Subcutaneous adipose tissue (tissue), 4 donors: Measurements from ENCODE around the gene CTSW. TPM values are rescaled to one million over a fixed set of nuclear protein-coding genes. Genes with fewer than 3 reads are reported as not detected.

Experiments used
- CTCF ChIP-seq: fragments of 450-650 bp; IDR thresholded peaks from one replicate; pipeline ENCODE4 v1.5.1; 2016; ENCODE audit warnings: low read depth, mild to moderate bottlenecking, control low read depth, antibody characterized with exemption, moderate library complexity
- total RNA-seq, 4 donors: library from RNA; depleted of rRNA; stranded (reverse); fragments of >200 nt; gene quantifications; one replicate each; pipeline ENCODE4 v1.1.0, GENCODE V29; 2016

The CTSW gene
- total RNA-seq, 4 donors from 2014 or later, result 1.7 to 5.7 (median 2.9) TPM; not detected in 1

- no peak for TF ChIP-seq CTCF
These were observed 42.9 kb downstream of the CTSW start for GRCh38 chr11:65922565-65922964.

GRCh38 chr11:65925397-65925796 is 45.8 kb downstream of the CTSW start:
- no peak for TF ChIP-seq CTCF

GRCh38 chr11:65927904-65928397 is 48.3 kb downstream of the CTSW start:
- no peak for TF ChIP-seq CTCF

- TF ChIP-seq CTCF, result no peak
These were observed 49.0 kb downstream of the CTSW start for GRCh38 chr11:65928667-65929066.

GRCh38 chr11:65931773-65932557 is 52.3 kb downstream of the CTSW start:
- TF ChIP-seq CTCF, result no peak

GRCh38 chr11:65932558-65932919 is 52.9 kb downstream of the CTSW start:
- TF ChIP-seq CTCF, result no peak

Other genes with a start within 250 kb of the CTSW start
- gene SIPA1, start 241.7 kb upstream of the CTSW start, total RNA-seq, result 10 to 100 TPM; 19.8 to 42.8 (median 22.9) TPM
- gene RELA, start 216.9 kb upstream of the CTSW start, total RNA-seq, result 10 to 100 TPM; 31.5 to 65.7 (median 34.6) TPM
- gene KAT5, start 167.6 kb upstream of the CTSW start, total RNA-seq, result 10 to 100 TPM; 39.3 to 54.2 (median 49.0) TPM
- 100 to 1,000 TPM in 2 of 4 donors, 10 to 100 TPM in 2; 41.6 to 101 (median 97.7) TPM for gene RNASEH2C, start 159.0 kb upstream of the CTSW start, total RNA-seq
- 10 to 100 TPM in 3 of 4 donors, 1 to 10 TPM in 1; 7.0 to 30.0 (median 14.6) TPM for gene AP5B1, start 98.9 kb upstream of the CTSW start, total RNA-seq
- under 1 TPM in 2 of 4 donors, not detected in 2; 0.34 to 0.44 TPM for gene OVOL1, start 92.8 kb upstream of the CTSW start, total RNA-seq
- gene SNX32, start 45.9 kb upstream of the CTSW start, total RNA-seq, result under 1 TPM in 1 of 4 donors, not detected in 3; 0.85 TPM
- gene CFL1, start 21.7 kb upstream of the CTSW start, total RNA-seq, result 100 to 1,000 TPM; 375 to 550 (median 447) TPM
- gene MUS81, start 19.4 kb upstream of the CTSW start, total RNA-seq, result 10 to 100 TPM; 19.9 to 41.8 (median 30.2) TPM
- gene EFEMP2, start 7.0 kb upstream of the CTSW start, total RNA-seq, result 10 to 100 TPM; 45.0 to 85.2 (median 62.2) TPM
- 10 to 100 TPM; 43.8 to 64.2 (median 51.9) TPM for gene FIBP, start 8.6 kb downstream of the CTSW start, total RNA-seq
- 10 to 100 TPM; 15.7 to 59.9 (median 29.3) TPM for gene CCDC85B, start 10.8 kb downstream of the CTSW start, total RNA-seq
- 10 to 100 TPM in 1 of 4 donors, 1 to 10 TPM in 3; 1.5 to 15.2 (median 2.8) TPM for gene FOSL1, start 20.6 kb downstream of the CTSW start, total RNA-seq
- 10 to 100 TPM; 18.5 to 20.5 (median 19.4) TPM for gene C11orf68, start 39.2 kb downstream of the CTSW start, total RNA-seq
- 10 to 100 TPM; 34.4 to 85.0 (median 54.4) TPM for gene DRAP1, start 39.6 kb downstream of the CTSW start, total RNA-seq
- not detected for gene TSGA10IP, start 65.6 kb downstream of the CTSW start, total RNA-seq
- 10 to 100 TPM; 33.7 to 69.9 (median 41.8) TPM for gene SART1, start 81.9 kb downstream of the CTSW start, total RNA-seq
- gene EIF1AD, start 122.3 kb downstream of the CTSW start, total RNA-seq, result 10 to 100 TPM; 12.1 to 33.5 (median 25.4) TPM
- gene BANF1, start 122.7 kb downstream of the CTSW start, total RNA-seq, result 10 to 100 TPM; 14.9 to 67.8 (median 16.7) TPM
- gene CST6, start 132.2 kb downstream of the CTSW start, total RNA-seq, result not detected
- 1 to 10 TPM in 1 of 4 donors, not detected in 3; 1.5 TPM for gene CATSPER1, start 146.6 kb downstream of the CTSW start, total RNA-seq
- gene GAL3ST3, start 169.3 kb downstream of the CTSW start, total RNA-seq, result under 1 TPM in 1 of 4 donors, not detected in 3; 0.38 TPM
- 100 to 1,000 TPM in 3 of 4 donors, 10 to 100 TPM in 1; 97.2 to 223 (median 118) TPM for gene SF3B2, start 172.5 kb downstream of the CTSW start, total RNA-seq
- 10 to 100 TPM; 38.3 to 75.7 (median 41.0) TPM for gene PACS1, start 190.4 kb downstream of the CTSW start, total RNA-seq